Activated CD8-positive, alpha-beta memory T cell treated with anti-CD3 and anti-CD28 coated beads for 48 hours (primary cell): Measurements from ENCODE around the gene ARIH2.
A peak's percentile ranks its signal among the peaks of the same experiment; 100 is the strongest.
"Not testable (repeated sequence)": the region's sequence is repeated elsewhere in the genome, so short reads cannot be mapped to it uniquely, and the experiment has no call there.

ENCODE experiments used
- DNase-seq, 3 experiments: peaks; one replicate each; pipeline ENCODE4 v3.0.0-alpha.2; 2020; ENCODE audit warnings: low read depth in 2 of 3, low spot score in 2 of 3

ARIH2 gene

DNA sequence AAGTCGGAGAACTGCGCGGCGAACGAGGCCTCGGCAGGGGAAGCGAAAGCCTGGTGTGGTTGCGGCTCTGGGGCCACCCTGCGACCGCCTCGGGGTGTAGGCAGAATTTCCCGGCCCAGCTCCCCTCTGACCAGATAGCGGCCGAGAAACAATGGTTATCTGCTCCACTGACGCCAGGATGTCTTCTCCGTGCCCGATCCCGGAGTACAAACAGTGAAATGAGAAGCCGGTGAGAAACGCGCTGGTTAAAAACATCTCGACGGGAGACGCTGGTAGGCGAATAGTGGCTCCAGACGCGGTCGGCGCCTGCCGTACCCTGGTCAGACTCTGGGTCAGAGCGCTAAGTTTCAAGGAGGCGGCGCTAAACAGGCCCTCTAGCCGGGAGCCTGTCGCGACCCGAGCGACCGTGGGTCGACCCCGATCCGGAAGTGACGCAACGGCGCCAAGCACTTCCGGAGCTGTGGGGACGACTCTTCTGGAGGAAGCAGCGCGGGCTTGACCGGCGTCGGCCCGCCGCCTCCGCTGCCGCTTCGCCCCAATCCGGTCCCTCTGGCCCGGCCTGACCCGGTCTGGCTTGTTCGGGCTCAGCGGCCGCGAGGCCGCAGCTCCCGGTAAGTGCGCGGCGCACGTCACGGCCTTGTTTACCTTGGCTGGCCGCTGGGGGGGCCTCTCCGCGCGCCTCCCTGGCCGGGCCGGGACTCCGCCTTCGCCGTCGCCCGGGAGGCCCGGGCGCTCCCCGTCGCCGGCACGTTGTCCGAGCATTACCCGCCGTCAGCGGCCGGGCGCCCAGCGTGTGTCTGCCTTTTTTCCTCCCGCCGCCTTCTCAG is at the start of gene ARIH2:
TSS of gene ARIH2 (plus strand) at position 455 of the 827 bp plus-strand sequence. CDS start 8,717 bp downstream, outside the sequence.
- DNase-seq: peak; percentile 81 to 91 (median 85)

DNA sequence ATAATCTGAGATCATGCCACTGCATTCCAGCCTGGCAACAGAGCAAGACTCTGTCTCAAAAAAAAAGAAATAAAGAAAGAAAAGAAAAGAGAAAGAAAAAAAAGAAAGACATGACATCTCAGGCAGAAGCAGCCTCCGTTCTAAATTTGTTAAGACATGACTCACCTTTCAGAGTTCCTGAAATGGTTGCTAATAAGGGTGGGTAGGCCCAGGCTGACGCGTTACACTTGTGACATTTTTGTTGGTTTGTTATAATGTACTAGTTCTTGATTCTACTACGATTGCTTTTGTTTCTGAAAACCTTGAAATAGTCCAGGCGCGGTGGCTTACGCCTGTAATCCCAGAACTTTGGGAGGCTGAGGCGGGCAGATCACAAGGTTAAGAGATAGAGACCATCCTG is 41.0 kb upstream of the ARIH2 start:
- no peak for DNase-seq

- no peak for DNase-seq
Observed at GRCh38 chr3:48879307-48879993, 39.2 kb upstream of the ARIH2 start.

DNA sequence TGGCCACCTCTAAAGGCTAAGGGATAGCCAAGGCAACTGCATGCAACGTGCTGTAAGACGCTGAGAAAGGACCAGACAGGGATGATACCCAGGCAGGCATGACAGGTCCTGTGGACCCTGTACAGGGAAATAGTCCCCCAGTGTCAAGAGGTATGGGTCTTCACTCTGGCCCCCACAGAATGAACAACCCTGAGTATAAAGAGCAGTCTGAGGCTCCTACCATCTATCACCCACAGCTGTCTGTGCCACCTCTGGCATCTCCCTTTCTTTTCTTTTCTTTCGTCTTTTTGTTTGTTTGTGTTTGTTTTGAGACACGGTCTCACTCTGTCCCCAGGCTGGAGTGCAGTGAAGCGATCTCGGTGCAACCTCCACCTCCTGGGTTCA is 38.7 kb upstream of the ARIH2 start:
- no peak for DNase-seq

DNA sequence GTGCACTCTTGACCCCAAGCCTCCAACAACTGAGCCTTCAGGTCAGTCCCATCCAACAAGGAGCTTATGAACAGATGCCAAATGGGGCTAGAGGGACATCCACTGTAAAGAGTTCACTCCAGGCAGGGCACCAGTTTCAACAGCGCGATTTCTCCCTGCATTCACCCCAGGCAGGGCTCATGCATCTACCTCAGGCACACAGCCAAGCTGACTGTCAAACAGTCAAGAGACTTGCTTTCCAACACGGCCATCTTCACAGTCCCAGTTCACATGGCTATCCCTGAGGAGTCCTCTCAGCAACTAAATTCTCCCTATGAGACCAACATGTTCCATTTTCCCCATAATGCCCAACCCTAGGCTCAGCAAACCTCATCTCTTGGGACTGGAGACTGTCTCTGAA is 37.6 kb upstream of the ARIH2 start:
- DNase-seq: no peak

GRCh38 chr3:48881652-48882114 is 37.0 kb upstream of the ARIH2 start:
- no peak for DNase-seq

DNA sequence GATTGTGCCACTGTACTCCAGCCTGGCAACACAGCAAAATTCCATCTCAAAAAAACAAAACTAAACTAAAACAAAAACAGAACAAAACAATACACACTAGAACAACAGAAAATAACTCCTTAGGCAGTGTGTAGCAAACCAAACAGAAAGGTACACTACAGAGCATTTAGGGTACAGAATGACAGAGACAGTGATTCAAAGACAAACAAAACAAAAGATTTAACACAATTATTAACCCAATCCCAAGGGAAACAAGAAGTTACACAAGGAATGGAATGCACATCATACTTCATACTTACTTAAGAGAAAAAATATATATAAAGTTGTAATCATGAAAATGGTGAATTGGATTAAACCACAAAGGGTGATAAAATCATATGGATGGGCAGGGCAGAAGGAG is 32.9 kb upstream of the ARIH2 start:
- no peak for DNase-seq

DNA sequence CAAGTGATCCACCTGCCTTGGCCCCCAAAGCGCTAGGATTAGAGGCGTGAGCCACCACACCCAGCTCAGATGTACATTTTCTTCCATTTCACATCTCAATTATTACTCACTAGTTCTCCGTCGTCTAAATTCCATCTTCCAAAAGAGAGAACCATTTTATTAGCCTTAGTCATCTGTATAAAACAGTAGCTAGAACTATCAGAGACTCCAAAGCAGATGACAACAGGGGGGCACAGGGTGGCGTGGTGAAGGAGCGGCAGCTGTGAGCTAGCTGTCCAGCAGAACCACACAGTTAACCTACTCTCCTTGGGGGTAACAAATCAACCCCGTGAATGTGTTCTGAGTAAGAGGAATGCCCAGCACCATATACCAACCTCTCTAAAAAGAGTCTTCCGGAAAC is 27.0 kb upstream of the ARIH2 start:
- no peak for DNase-seq

- DNase-seq: no peak
Observed at GRCh38 chr3:48894516-48894915, 24.1 kb upstream of the ARIH2 start.

- DNase-seq: no peak
Observed at GRCh38 chr3:48896936-48897335, 21.7 kb upstream of the ARIH2 start.

GRCh38 chr3:48897460-48898376 is 20.9 kb upstream of the ARIH2 start:
- no peak for DNase-seq

DNA sequence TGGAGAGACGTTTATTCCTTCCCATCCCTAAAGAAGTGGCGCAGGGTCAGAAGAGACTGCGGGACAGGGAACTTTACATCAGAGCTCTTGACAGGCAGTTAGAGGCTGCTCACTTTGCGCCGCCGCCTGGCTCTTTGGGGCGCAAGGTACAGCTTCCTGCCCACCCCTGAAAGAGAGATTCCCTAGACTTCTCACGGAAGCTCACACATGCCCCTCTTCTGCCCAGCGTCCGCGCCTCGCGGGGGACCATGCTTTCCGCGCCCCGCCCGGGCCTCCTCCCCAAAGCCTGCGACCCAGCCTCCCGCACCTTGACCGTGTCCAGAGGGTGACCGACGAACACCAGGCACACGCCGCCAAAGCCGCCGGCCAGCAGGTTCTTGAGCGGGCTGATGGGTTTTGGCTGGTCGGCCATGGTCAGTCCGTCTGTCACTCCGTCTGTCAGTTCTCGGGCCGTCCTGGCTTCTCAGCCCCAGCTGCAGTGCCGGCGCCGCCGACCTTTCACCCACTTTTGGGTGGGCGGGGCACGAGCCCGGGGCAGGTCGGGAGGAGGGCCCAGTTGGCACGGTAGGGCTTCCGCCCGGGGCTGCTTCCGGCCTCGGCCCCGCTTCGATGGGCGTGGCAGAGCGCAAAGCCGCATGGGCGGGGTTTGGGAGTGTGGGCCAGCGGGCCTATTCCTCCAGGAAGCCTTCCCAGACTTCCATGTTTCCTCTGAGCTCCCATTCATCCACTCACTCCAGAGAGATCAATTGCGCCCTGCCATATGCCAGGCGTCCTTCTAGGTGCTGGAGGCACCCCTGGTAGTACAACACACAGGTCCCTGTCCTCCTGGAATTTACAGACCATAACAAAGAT is 20.0 kb upstream of the ARIH2 start, which contains the start of gene SLC25A20:
TSS of gene SLC25A20 (minus strand) at position 500 of the 852 bp plus-strand sequence. CDS start at position 412, 88 bp downstream.
- peak; percentile 76 to 87 (median 77) for DNase-seq

GRCh38 chr3:48899273-48899672 is 19.4 kb upstream of the ARIH2 start:
- no peak for DNase-seq

- DNase-seq: not testable (repeated sequence)
Observed at GRCh38 chr3:48907026-48907425, 11.6 kb upstream of the ARIH2 start.

DNA sequence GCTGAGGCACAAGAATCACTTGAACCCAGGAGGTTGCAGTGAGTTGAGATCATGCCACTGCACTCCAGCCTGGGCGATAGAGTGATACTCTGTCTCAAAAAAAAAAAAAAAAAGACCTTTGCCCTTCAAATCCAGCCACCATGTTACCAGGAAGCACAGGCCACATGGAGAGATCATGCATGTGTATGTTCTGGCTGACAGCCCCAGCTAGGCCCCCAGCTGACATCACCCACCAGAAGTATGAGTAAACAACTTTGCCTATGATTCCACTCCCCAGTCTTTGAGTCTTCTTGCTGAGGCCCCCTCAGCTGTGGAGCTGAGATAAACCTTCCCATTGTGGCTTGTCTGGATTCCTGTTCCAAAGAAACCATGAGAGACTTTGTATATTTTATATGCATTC is 3.3 kb upstream of the ARIH2 start:
- DNase-seq: no peak

GRCh38 chr3:48919215-48920138 is 835 bp downstream of the ARIH2 start:
- peak in 2 of 3 experiments; percentile 25 to 33 for DNase-seq

DNA sequence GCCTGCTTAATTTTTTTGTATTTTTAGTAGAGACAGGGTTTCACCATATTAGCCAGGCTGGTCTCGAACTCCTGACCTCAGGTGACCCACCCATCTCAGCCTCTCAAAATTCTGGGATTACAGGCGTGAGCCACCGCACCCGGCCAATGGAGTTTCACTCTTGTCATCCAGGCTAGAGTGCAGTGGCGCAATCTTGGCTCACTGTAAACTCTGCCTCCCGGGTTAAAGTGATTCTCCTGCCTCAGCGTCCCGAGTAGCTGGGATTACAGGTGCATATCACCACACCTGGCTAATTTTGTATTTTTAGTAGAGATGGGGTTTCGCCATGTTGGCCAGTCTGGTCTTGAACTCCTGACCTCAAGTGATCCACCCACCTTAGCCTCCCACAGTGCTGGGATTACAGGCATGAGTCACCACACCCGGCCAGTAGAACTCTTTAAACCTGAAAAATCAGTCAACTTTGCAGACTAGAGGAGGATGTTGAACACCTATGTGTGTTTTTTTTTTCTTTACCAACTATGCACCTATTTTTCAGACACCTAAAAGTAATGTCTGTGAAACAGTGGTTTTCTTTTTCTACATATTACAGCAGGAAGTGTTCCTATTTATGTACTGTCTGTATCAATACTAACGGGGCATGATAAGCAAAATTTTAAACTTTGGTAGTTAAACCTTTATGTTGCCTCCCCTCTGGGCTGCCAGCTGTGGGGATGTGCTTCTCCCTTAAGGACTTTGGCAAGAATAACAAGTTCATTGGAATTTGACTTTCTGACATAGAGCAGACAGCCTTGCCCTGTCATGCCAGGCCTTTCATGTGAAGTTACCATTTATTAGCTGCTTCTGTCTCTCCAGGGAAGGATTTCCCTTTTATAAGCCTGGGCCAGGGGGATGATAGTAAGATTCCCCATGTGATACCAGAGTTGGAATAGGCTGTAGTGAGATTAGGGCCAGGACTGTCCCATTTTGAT is 8.1 kb downstream of the ARIH2 start:
- DNase-seq: no peak

- no peak for DNase-seq
Observed at GRCh38 chr3:48927928-48928327, 9.3 kb downstream of the ARIH2 start.
